GM23338 (cell line): ENCODE results near the gene ATL2. TPM values are rescaled to one million over a fixed set of nuclear protein-coding genes. Genes with fewer than 3 reads are reported as not detected.
"Not testable (repeated sequence)": the region's sequence is repeated elsewhere in the genome, so short reads cannot be mapped to it uniquely, and the experiment has no call there.

Source experiments
- ATAC-seq: fragments of 200-7000 bp; cut with Tn5 transposase; 3 replicates; pipeline ENCODE4 v1.9.1; 2020
- DNase-seq: peaks from one replicate; pipeline ENCODE4 v3.0.0-alpha.2; 2015; ENCODE audit warnings: low spot score
- H2AFZ ChIP-seq: fragments of 200-600 bp; sonication (generic); 2 replicates; pipeline ENCODE4 v1.8.0; 2016; ENCODE audit warnings: antibody characterized with exemption, mild to moderate bottlenecking, moderate library complexity
- H3F3A ChIP-seq: fragments of 200-600 bp; sonication (generic); replicated peaks from 2 replicates; pipeline ENCODE4 v1.8.0; 2017; ENCODE audit warnings: antibody characterized with exemption, mixed run types, low read depth
- H3K27ac ChIP-seq: fragments of 200-600 bp; sonication (generic); 2 replicates; pipeline ENCODE4 v1.6.1; 2016; ENCODE audit warnings: low read depth
- H3K27me3 ChIP-seq: fragments of 200-600 bp; sonication (generic); 2 replicates; pipeline ENCODE4 v1.8.0; 2016; ENCODE audit warnings: mild to moderate bottlenecking, mixed run types, moderate library complexity; ENCODE audit not compliant: insufficient read depth
- H3K36me3 ChIP-seq: fragments of 200-600 bp; sonication (generic); 2 replicates; pipeline ENCODE4 v1.8.0; 2016; ENCODE audit warnings: mild to moderate bottlenecking; ENCODE audit not compliant: insufficient read depth
- H3K4me1 ChIP-seq: fragments of 200-600 bp; sonication (generic); 2 replicates; pipeline ENCODE4 v1.8.0; 2016; ENCODE audit warnings: mild to moderate bottlenecking, moderate library complexity; ENCODE audit not compliant: insufficient read depth
- H3K4me2 ChIP-seq: fragments of 200-600 bp; sonication (generic); 2 replicates; pipeline ENCODE4 v1.7.1; 2017; ENCODE audit warnings: mixed run types
- H3K4me3 ChIP-seq: fragments of 200-600 bp; sonication (generic); 2 replicates; pipeline ENCODE4 v1.6.1; 2016; ENCODE audit warnings: mixed run types
- H3K79me2 ChIP-seq: fragments of 200-600 bp; sonication (generic); replicated peaks from 2 replicates; pipeline ENCODE4 v1.8.0; 2017; ENCODE audit warnings: mild to moderate bottlenecking; ENCODE audit not compliant: insufficient read depth
- H3K9me2 ChIP-seq: fragments of 200-600 bp; sonication (generic); 2 replicates; pipeline ENCODE4 v1.8.0; 2017; ENCODE audit not compliant: insufficient read depth
- H4K20me1 ChIP-seq: fragments of 200-600 bp; sonication (generic); replicated peaks from 2 replicates; pipeline ENCODE4 v1.8.0; 2017; ENCODE audit warnings: mild to moderate bottlenecking; ENCODE audit not compliant: insufficient read depth
- H3K27ac Mint-ChIP-seq: 2 replicates; pipeline ENCODE4 v1.8.0; 2020; ENCODE audit warnings: inconsistent platforms, mild to moderate bottlenecking, moderate library complexity, mixed read lengths
- H3K27me3 Mint-ChIP-seq: 3 replicates; pipeline ENCODE4 v1.8.0; 2022; ENCODE audit warnings: low read depth, mild to moderate bottlenecking, moderate library complexity, mixed read lengths, inconsistent platforms; ENCODE audit not compliant: insufficient read depth, poor library complexity
- H3K36me3 Mint-ChIP-seq: 3 replicates; pipeline ENCODE4 v1.8.0; 2021; ENCODE audit warnings: low read depth, mild to moderate bottlenecking, inconsistent platforms, moderate library complexity, mixed read lengths
- H3K4me1 Mint-ChIP-seq: 3 replicates; pipeline ENCODE4 v1.8.0; 2020; ENCODE audit warnings: mild to moderate bottlenecking, inconsistent platforms, mixed read lengths
- H3K4me3 Mint-ChIP-seq: 3 replicates; pipeline ENCODE4 v1.8.0; 2021; ENCODE audit warnings: moderate library complexity, mild to moderate bottlenecking, inconsistent platforms, mixed read lengths
- H3K9me3 Mint-ChIP-seq: 3 replicates; pipeline ENCODE4 v1.8.0; 2020; ENCODE audit warnings: moderate library complexity, mild to moderate bottlenecking, inconsistent platforms, mixed read lengths
- CREB1 ChIP-seq: fragments of 250-450 bp; sonication (Bioruptor Pico); IDR thresholded peaks from 2 replicates; pipeline ENCODE4 v1.5.0; 2020; ENCODE audit warnings: low read depth, mild to moderate bottlenecking, moderate library complexity
- CTCF ChIP-seq, 2 experiments: fragments of 200-600 bp in 1 of 2; sonication (generic) in 1 of 2; conservative IDR thresholded peaks; 2 replicates each; pipeline versions ENCODE4 v1.5.1 to v1.6.1; 2016 to 2017; ENCODE audit warnings: antibody characterized with exemption in 2 of 2, low read depth in 2 of 2, mild to moderate bottlenecking in 2 of 2, moderate library complexity in 1 of 2
- EZH2 ChIP-seq: fragments of 200-600 bp; sonication (generic); IDR thresholded peaks from one replicate; pipeline ENCODE4 v1.8.0; 2017; ENCODE audit warnings: antibody characterized with exemption, mild to moderate bottlenecking, low read depth; ENCODE audit not compliant: unreplicated experiment
- EZH2phosphoT487 ChIP-seq: fragments of 200-600 bp; sonication (generic); IDR thresholded peaks from one replicate; pipeline ENCODE4 v1.8.1; 2018; ENCODE audit warnings: antibody characterized with exemption; ENCODE audit not compliant: unreplicated experiment
- JUNB ChIP-seq: IDR thresholded peaks from one replicate; pipeline ENCODE4 v1.6.1; 2016; ENCODE audit warnings: antibody characterized with exemption; ENCODE audit not compliant: unreplicated experiment
- STAT1 ChIP-seq: IDR thresholded peaks from one replicate; pipeline ENCODE4 v1.6.1; 2016; ENCODE audit warnings: antibody characterized with exemption; ENCODE audit not compliant: unreplicated experiment
- ZNF114 ChIP-seq: fragments of 250-450 bp; sonication (Bioruptor Pico); IDR thresholded peaks from 2 replicates; pipeline ENCODE4 v1.5.0; 2020; ENCODE audit warnings: mild to moderate bottlenecking, moderate library complexity
- ZNF462 ChIP-seq: fragments of 250-450 bp; sonication (Bioruptor Pico); IDR thresholded peaks from 2 replicates; pipeline ENCODE4 v1.5.0; 2020; ENCODE audit warnings: mild to moderate bottlenecking, moderate library complexity
- polyA plus RNA-seq: library from polyadenylated mRNA; unstranded; fragments of >200 nt; fragmentation: Nextera tagmentation; extraction: Ambion mirVana; gene quantifications from 2 replicates; pipeline ENCODE4 v1.2.1, GENCODE V29; 2016
- total RNA-seq: library from RNA; depleted of rRNA; stranded (reverse); fragments of >200 nt; shearing (Covaris generic); gene quantifications from 2 replicates; pipeline ENCODE4 v1.2.3, GENCODE V29; 2014
- TF ChIP-seq, protein P1 (sequence below): IDR thresholded peaks from 2 replicates; pipeline ENCODE4 v1.6.1; 2016; ENCODE audit warnings: antibody characterized with exemption

Gene ATL2
- total and polyA plus RNA-seq, 2 experiments from 2014 or later = 30.2 to 140 TPM

GRCh38 chr2:38383741-38384140 lies 6.7 kb upstream of the ATL2 start:
- not testable (repeated sequence) for H3K27me3 Mint-ChIP-seq, DNase-seq, H3K79me2 ChIP-seq, ATAC-seq, H3K27ac ChIP-seq, H3K36me3 ChIP-seq, H3K27me3 ChIP-seq, H3K36me3 Mint-ChIP-seq, H3K4me2 ChIP-seq, H3K9me2 ChIP-seq, H3F3A ChIP-seq, H4K20me1 ChIP-seq, H3K9me3 Mint-ChIP-seq, H3K4me3 Mint-ChIP-seq, H3K27ac Mint-ChIP-seq, H3K4me3 ChIP-seq, H2AFZ ChIP-seq
- peaks cover 12% of the 10 kb centered on the region for H3K4me1 Mint-ChIP-seq
- H3K4me1 ChIP-seq = peaks cover 12% of the 10 kb centered on the region

DNA sequence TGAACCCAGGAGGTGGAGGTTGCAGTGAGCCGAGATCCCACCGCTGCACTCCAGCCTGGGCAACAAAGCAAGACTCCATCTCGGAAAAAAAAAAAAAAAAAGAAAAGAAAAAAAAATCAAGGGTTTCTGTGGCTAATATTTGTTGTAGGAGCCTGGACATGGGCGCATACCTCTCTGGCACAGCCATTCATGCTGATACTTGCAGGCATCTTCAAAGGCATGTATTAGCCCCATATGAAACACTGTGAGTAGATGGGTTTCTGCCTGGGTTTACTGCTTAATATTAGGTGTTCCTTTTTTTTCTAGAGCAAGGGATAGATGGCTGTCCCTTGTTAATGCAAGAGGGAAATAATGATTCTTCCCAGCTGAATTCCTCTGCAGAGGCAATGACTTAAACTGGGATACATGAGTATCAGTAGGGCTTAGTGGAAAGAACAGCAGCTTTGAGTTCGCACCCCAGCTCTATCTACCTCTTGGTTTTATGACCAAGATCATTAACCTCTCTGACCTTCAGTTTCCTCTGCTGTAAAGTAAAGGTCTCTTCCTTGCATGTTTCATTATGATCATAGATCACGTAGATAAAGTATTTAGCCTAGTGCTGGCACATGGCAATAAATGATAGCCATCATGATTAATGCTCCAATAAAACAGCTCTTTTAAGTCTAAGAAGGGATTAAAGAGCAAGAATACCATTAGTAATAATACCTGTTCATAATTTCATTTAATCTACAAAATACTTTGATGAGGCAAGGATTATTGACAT lies 4.5 kb upstream of the ATL2 start:
- Mint-ChIP-seq H3K4me3 (no peak overlapping the region), H3K36me3 (no peaks in the 10 kb centered on the region), H3K27me3 (peaks cover 8% of the 10 kb centered on the region), H3K9me3 (no peaks in the 10 kb centered on the region), H3K4me1 (peaks cover 18% of the 10 kb centered on the region), H3K27ac (no peak overlapping the region)
- no peaks in the 10 kb centered on the region for H3F3A ChIP-seq
- H2AFZ ChIP-seq = no peak overlapping the region
- DNase-seq (no peak), ATAC-seq (no peak)
- no peaks in the 10 kb centered on the region for H3K27me3 ChIP-seq
- no peak overlapping the region for H3K4me2 ChIP-seq
- no peaks in the 10 kb centered on the region for H3K36me3 ChIP-seq
- no peaks in the 10 kb centered on the region for H4K20me1 ChIP-seq
- no peaks in the 10 kb centered on the region for H3K79me2 ChIP-seq
- no peaks in the 10 kb centered on the region for H3K9me2 ChIP-seq
- peaks cover 19% of the 10 kb centered on the region for H3K4me1 ChIP-seq
- no peak overlapping the region for H3K4me3 ChIP-seq
- H3K27ac ChIP-seq = no peak overlapping the region
- TF ChIP-seq ZNF114 (CRISPR knock-in tag) (no peak), JUNB (no peak), ZNF462 (CRISPR knock-in tag) (no peak), CREB1 (no peak), EZH2phosphoT487 (no peak), STAT1 (no peak), CTCF (conservative IDR thresholded peaks at IDR 0.05; ENCODE audit: low read depth in 2 of 2) (no peak), EZH2 (no peak)
- TF ChIP-seq, protein P1, sequence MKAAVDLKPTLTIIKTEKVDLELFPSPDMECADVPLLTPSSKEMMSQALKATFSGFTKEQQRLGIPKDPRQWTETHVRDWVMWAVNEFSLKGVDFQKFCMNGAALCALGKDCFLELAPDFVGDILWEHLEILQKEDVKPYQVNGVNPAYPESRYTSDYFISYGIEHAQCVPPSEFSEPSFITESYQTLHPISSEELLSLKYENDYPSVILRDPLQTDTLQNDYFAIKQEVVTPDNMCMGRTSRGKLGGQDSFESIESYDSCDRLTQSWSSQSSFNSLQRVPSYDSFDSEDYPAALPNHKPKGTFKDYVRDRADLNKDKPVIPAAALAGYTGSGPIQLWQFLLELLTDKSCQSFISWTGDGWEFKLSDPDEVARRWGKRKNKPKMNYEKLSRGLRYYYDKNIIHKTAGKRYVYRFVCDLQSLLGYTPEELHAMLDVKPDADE = no peak
